Caki2 (cell line): Measurements from ENCODE around the gene NXT1. TPM values are rescaled to one million over a fixed set of nuclear protein-coding genes. Genes with fewer than 3 reads are reported as not detected.
"Not testable (repeated sequence)": the region's sequence is repeated elsewhere in the genome, so short reads cannot be mapped to it uniquely, and the experiment has no call there.

Source experiments
- DNase-seq: peaks from one replicate; pipeline ENCODE4 v3.0.0-alpha.2; 2015; ENCODE audit warnings: low read depth
- in situ Hi-C: cut with HindIII; loops from 2 replicates; pipeline ENCODE4 v1.10.0; 2016; ENCODE audit warnings: low sequenced_read_pairs, low pct_unique_long_range_greater_than_20kb, mixed read lengths
- total RNA-seq: library from RNA; depleted of rRNA; stranded (reverse); fragments of >200 nt; shearing (Covaris generic); gene quantifications from 2 replicates; pipeline ENCODE4 v1.2.3, GENCODE V29; 2014; ENCODE audit warnings: low replicate concordance; rRNA removed

Gene NXT1
- total RNA-seq, result 67.0 and 113 TPM in 2 replicates

- in situ Hi-C loops, result no loop called here
- peak; percentile 99 for DNase-seq
Observed at GRCh38 chr20:23350196-23350903, at the start of gene NXT1. NXT1 (plus strand) TSS chr20:23350791; CDS start chr20:23354042, 3,251 bp downstream.

DNA sequence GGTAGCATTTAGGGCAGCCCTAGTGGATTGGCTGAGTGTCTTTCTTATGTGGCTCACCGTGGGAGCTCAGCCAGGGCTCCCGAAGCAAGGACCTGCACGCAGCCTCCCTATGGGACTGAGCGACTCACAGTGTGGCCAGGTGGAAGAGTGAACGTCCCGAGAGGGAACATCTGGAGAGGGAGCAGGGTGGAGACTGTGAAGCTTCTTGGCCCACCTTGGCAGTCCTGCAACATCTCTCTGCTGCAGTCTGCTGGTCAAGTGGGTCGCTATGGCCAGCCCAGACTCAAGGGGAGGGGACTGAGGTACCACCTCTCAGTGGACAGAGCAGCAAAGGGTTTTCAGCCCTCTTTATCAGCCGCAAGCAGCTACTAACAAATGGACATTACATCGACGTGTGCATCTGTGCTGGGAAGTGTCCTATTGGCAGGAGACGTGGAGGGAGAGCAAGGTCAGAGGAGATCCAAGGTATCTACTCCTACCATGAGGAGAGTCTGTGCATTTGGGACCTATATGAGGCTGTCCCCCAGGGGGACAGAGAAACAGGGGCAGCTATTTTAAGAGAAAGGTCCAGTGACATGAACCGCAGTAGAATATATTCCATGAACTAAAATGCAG is 49.0 kb upstream of the NXT1 start:
- in situ Hi-C loops, result no loop called here
- DNase-seq, result no peak

- DNase-seq, result no peak
- in situ Hi-C loops, result no loop called here
Observed at GRCh38 chr20:23302386-23302785, 48.2 kb upstream of the NXT1 start.

DNA sequence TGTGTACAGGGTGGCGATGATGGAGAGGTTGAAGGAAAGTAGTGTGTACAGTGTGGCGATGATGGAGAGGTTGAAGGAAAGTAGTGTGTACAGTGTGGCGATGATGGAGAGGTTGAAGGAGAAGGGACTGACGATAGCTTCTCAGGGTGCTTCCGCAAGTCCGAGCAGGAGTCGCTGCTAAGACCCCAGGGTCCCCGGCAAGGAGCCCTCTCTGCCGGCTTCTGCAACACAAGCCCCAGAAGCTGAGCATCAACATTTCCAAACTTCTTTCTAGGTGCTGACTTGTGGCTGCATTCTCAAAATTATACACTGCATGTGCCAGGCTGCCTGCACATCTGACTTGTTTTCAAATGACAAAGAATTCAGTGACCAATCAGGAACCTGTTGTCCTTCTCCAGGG is 47.8 kb upstream of the NXT1 start:
- in situ Hi-C loops, result no loop called here
- DNase-seq, result no peak

- no peak for DNase-seq
- in situ Hi-C loops, result no loop called here
Observed at GRCh38 chr20:23303325-23304102, 47.1 kb upstream of the NXT1 start.

- DNase-seq, result no peak
- in situ Hi-C loops, result no loop called here
Observed at GRCh38 chr20:23304616-23305015, 46.0 kb upstream of the NXT1 start.

GRCh38 chr20:23305098-23305497 is 45.5 kb upstream of the NXT1 start:
- in situ Hi-C loops, result no loop called here
- DNase-seq, result no peak

- in situ Hi-C loops, DNase-seq: not testable (repeated sequence)
Observed at GRCh38 chr20:23307393-23307792, 43.2 kb upstream of the NXT1 start.

- in situ Hi-C loops, result no loop called here
- no peak for DNase-seq
Observed at GRCh38 chr20:23308024-23308423, 42.6 kb upstream of the NXT1 start.

DNA sequence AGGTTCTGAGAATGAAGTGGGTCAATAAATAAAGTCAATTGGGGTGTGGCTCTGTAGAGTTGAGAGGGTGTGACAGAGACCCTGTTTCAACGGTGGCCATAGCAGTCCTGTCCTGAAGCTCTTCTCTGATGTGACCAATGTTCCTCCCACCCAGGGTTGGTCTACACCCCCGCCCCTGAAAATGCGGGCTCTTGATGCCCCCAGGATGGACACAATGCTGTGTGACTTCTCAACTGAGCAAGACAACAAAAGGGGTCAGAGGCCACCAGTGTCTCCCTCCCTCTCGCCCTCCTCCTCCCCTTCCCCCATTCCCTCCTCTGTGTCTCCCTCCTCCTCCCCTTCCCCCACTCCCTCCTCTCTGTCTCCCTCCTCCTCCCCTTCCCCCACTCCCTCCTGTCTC is 41.7 kb upstream of the NXT1 start:
- no peak for DNase-seq
- in situ Hi-C loops, result no loop called here

GRCh38 chr20:23309781-23310180 is 40.8 kb upstream of the NXT1 start:
- in situ Hi-C loops, result no loop called here
- no peak for DNase-seq

GRCh38 chr20:23311947-23312506 is 38.6 kb upstream of the NXT1 start:
- DNase-seq, result no peak
- in situ Hi-C loops, result no loop called here

DNA sequence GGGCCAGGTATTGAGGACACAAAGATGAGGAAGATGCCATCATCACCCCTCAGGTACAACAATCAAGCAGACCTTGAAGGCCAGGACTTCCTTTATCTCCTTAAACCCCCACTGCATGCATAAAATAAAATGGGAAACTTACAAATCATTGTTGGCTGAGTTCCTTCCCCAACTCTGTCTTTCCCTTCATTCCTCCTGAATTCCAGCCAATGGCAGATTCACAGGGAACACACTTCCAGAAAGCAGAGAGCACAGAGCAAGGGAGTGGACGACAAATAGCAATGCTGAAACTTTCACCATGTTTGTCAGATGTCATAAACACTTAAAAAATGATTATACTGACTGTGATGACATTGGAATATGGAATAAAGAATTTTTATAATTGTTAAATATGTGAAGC is 37.3 kb upstream of the NXT1 start:
- no peak for DNase-seq
- in situ Hi-C loops, result no loop called here

- no peak for DNase-seq
- in situ Hi-C loops, result no loop called here
Observed at GRCh38 chr20:23314699-23315098, 35.9 kb upstream of the NXT1 start.

- in situ Hi-C loops, result no loop called here
- no peak for DNase-seq
Observed at GRCh38 chr20:23315099-23315498, 35.5 kb upstream of the NXT1 start.

GRCh38 chr20:23316626-23317025 is 34.0 kb upstream of the NXT1 start:
- DNase-seq, result no peak
- in situ Hi-C loops, result no loop called here

DNA sequence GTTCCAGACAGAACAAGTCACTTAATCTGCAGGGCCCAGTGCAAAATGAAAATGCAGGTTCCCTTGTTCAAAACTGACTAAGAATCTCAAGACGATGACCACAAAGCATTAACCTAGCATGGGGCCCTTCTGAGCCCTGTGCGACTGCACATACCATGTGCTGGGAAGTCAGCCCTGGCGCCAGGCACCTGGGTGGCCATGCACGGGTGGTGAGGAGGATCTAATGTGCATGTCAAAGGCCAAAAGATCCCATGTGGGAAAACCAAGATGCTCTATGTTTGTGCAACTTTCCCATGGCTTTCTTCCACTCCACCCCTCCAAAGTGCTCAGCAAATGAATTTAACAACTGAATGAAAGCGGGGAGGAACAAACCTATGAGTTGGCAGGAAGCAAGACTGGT is 33.5 kb upstream of the NXT1 start:
- no peak for DNase-seq
- in situ Hi-C loops, result no loop called here

- in situ Hi-C loops, result no loop called here
- no peak for DNase-seq
Observed at GRCh38 chr20:23318347-23318746, 32.2 kb upstream of the NXT1 start.

- in situ Hi-C loops, result no loop called here
- DNase-seq, result peak; percentile 9
Observed at GRCh38 chr20:23320317-23320716, 30.3 kb upstream of the NXT1 start.
